CD4-positive, alpha-beta T cell treated with Interleukin-4 for 1 hour (primary cell): ENCODE measurements around the gene WDR59.

Source experiments
- DNase-seq, 2 donors: peaks; one replicate each; pipeline ENCODE4 v3.0.0-alpha.2; 2020 to 2022

Gene WDR59

GRCh38 chr16:74899816-74900215 is 85.1 kb downstream of the WDR59 start:
- DNase-seq: no peak

- DNase-seq: no peak
Measured at GRCh38 chr16:74898659-74899058, 86.3 kb downstream of the WDR59 start.

GRCh38 chr16:74896389-74897370 is 88.2 kb downstream of the WDR59 start:
- no peak for DNase-seq

- DNase-seq: no peak
Measured at GRCh38 chr16:74893541-74893940, 91.4 kb downstream of the WDR59 start.

- no peak for DNase-seq
Measured at GRCh38 chr16:74892574-74893461, 92.1 kb downstream of the WDR59 start.

GRCh38 chr16:74888888-74889287 is 96.0 kb downstream of the WDR59 start:
- no peak for DNase-seq

- DNase-seq: peak in 1 of 2 donors; percentile 42
Measured at GRCh38 chr16:74888232-74888862, 96.6 kb downstream of the WDR59 start.

- DNase-seq: no peak
Measured at GRCh38 chr16:74887084-74887483, 97.8 kb downstream of the WDR59 start.

- no peak for DNase-seq
Measured at GRCh38 chr16:74877706-74878105, 107.2 kb downstream of the WDR59 start.

- no peak for DNase-seq
Measured at GRCh38 chr16:74874912-74875546, 109.9 kb downstream of the WDR59 start.

- DNase-seq: no peak
Measured at GRCh38 chr16:74874123-74874522, 110.8 kb downstream of the WDR59 start.

GRCh38 chr16:74872302-74872701 is 112.6 kb downstream of the WDR59 start:
- no peak for DNase-seq

GRCh38 chr16:74871608-74872007 is 113.3 kb downstream of the WDR59 start:
- no peak for DNase-seq

- peak in 1 of 2 donors; percentile 63 for DNase-seq
Measured at GRCh38 chr16:74868501-74868900, 116.4 kb downstream of the WDR59 start.

- no peak for DNase-seq
Measured at GRCh38 chr16:74868035-74868434, 116.9 kb downstream of the WDR59 start.

- no peak for DNase-seq
Measured at GRCh38 chr16:74867281-74867849, 117.6 kb downstream of the WDR59 start.

- DNase-seq: no peak
Measured at GRCh38 chr16:74865922-74866598, 118.9 kb downstream of the WDR59 start.

GRCh38 chr16:74862743-74863244 is 122.1 kb downstream of the WDR59 start:
- peak; percentile 17 to 64 for DNase-seq

GRCh38 chr16:74852500-74852875 is 132.4 kb downstream of the WDR59 start:
- no peak for DNase-seq

- DNase-seq: no peak
Measured at GRCh38 chr16:74850027-74850426, 134.9 kb downstream of the WDR59 start.

- DNase-seq: no peak
Measured at GRCh38 chr16:74847202-74847601, 137.7 kb downstream of the WDR59 start.
